CD4-positive, alpha-beta T cell (primary cell): ENCODE measurements around the gene CFAP410. TPM values are rescaled to one million over a fixed set of nuclear protein-coding genes. Genes with fewer than 3 reads are reported as not detected.
A peak's percentile ranks its signal among the peaks of the same experiment; 100 is the strongest.
"Not testable (repeated sequence)": the region's sequence is repeated elsewhere in the genome, so short reads cannot be mapped to it uniquely, and the experiment has no call there.

Source experiments
- ATAC-seq: fragments of 200-7000 bp; cut with Tn5 transposase; one replicate; pipeline ENCODE4 v1.10.0; 2022; ENCODE audit warnings: mild to moderate bottlenecking; ENCODE audit not compliant: poor library complexity
- CTCF ChIA-PET: fragments of 350-600 bp; sonication (Branson Sonifier 250); formaldehyde crosslinking; loops from one replicate; lab custom pipeline; 2021; ENCODE audit warnings: antibody characterized with exemption, inconsistent platforms; lab: Charles Lee
- POLR2A ChIA-PET: fragments of 350-600 bp; sonication (Branson Sonifier 250); formaldehyde crosslinking; loops from one replicate; lab custom pipeline; 2021; ENCODE audit warnings: antibody characterized with exemption, inconsistent platforms; lab: Charles Lee
- DNase-seq, 14 experiments: peaks; one replicate each; pipeline ENCODE4 v3.0.0-alpha.2; 2013 to 2020; ENCODE audit warnings: mixed read lengths in 2 of 14
- H3K27ac ChIP-seq, 2 donors: one replicate each; pipeline versions ENCODE4 v1.5.1 to v1.7.0; 2013; ENCODE audit warnings: low read length in 2 of 2, low read depth in 1 of 2, mild to moderate bottlenecking in 1 of 2
- H3K27me3 ChIP-seq, 2 experiments: 1 replicate in 1 of 2; 2 replicates in 1 of 2; pipeline versions ENCODE4 v1.6.1 to v1.7.0; 2013; ENCODE audit warnings: low read length in 2 of 2, control low read depth in 1 of 2, mild to moderate bottlenecking in 1 of 2, moderate library complexity in 1 of 2; ENCODE audit not compliant: insufficient read depth in 2 of 2, control insufficient read depth in 1 of 2
- H3K36me3 ChIP-seq: one replicate; pipeline ENCODE4 v1.6.1; 2013; ENCODE audit warnings: low read length, control low read depth; ENCODE audit not compliant: insufficient read depth
- H3K4me1 ChIP-seq: one replicate; pipeline ENCODE4 v1.6.1; 2013; ENCODE audit warnings: low read length, control low read depth; ENCODE audit not compliant: insufficient read depth
- H3K4me3 ChIP-seq: one replicate; pipeline ENCODE4 v1.5.1; 2013; ENCODE audit warnings: mild to moderate bottlenecking, low read length, moderate library complexity
- H3K9me3 ChIP-seq, 2 experiments: 1 replicate in 1 of 2; 2 replicates in 1 of 2; pipeline versions ENCODE4 v1.6.1 to v1.7.0; 2013; ENCODE audit warnings: low read length in 2 of 2, mild to moderate bottlenecking in 2 of 2, control low read depth in 1 of 2, moderate library complexity in 1 of 2; ENCODE audit not compliant: control insufficient read depth in 1 of 2, insufficient read depth in 1 of 2
- H3K27ac Mint-ChIP-seq: one replicate; pipeline ENCODE4 v1.8.0; 2020; ENCODE audit warnings: mixed read lengths
- H3K27me3 Mint-ChIP-seq: one replicate; pipeline ENCODE4 v1.8.0; 2021; ENCODE audit warnings: mixed read lengths
- H3K36me3 Mint-ChIP-seq: one replicate; pipeline ENCODE4 v1.8.0; 2021; ENCODE audit warnings: low read depth, mixed read lengths
- H3K4me1 Mint-ChIP-seq: one replicate; pipeline ENCODE4 v1.8.0; 2021; ENCODE audit warnings: low read depth, mixed read lengths
- H3K4me3 Mint-ChIP-seq: one replicate; pipeline ENCODE4 v1.8.0; 2020; ENCODE audit warnings: mild to moderate bottlenecking, mixed read lengths
- H3K9me3 Mint-ChIP-seq: one replicate; pipeline ENCODE4 v1.8.0; 2020; ENCODE audit warnings: mixed read lengths
- intact Hi-C, 2 experiments: fragments of 100-400 bp; cut with DNase I in 1 of 2; cut with micrococcal nuclease in 1 of 2; formaldehyde crosslinking; loops; one replicate each; pipeline versions ENCODE4 v1.15.1 to v1.9.0; 2023 to 2025; cut with DNase I, micrococcal nuclease
- total RNA-seq, 174 experiments: library from RNA in 2 of 174; stranded (reverse) in 2 of 174; gene quantifications; one replicate each; pipeline ENCODE4 v1.2.3 and lab custom pipeline; 2021 to 2026
- TF ChIP-seq, protein P1 (sequence below): fragments of 200-600 bp; IDR thresholded peaks from one replicate; pipeline ENCODE4 v1.8.0; 2022; ENCODE audit warnings: antibody characterized with exemption, mild to moderate bottlenecking

CFAP410 gene
- total RNA-seq, 2 experiments from 2014 or later, result 50.1 to 51.6 TPM

DNA sequence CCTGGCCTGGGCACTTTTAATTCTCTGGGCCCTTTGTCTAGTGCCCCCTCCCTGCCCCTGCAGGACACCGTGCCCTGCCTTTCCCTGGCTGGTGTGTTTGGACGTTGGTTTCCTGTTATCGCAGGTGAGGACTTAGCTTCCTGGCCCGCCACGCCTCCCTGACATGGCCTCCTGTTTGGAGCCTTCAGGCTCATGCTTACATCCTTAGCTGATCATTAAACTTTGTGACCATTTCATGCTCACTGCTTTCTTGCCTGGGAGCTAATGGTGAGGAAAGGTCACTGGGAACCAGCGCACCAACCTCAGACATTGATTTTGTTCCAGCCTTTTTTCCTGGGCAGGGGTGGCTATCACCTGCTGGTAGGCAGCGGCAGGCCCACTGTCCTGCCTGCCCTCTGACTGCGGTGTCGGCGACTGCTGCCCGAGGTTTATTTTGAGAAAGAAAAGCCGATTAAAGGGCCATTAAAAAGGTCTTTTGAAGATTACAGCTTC, 35.7 kb downstream of the CFAP410 start:
- Mint-ChIP-seq H3K9me3 (no peaks in the 10 kb centered on the region), H3K36me3 (peaks cover 19% of the 10 kb centered on the region), H3K27ac (peak overlapping the region; percentile 85), H3K27me3 (no peaks in the 10 kb centered on the region), H3K4me3 (peak overlapping the region; percentile 92), H3K4me1 (peaks cover 38% of the 10 kb centered on the region)
- no peaks in the 10 kb centered on the region for H3K27me3 ChIP-seq
- no peaks in the 10 kb centered on the region for H3K9me3 ChIP-seq
- ATAC-seq (no peak), DNase-seq (peak in 2 of 14 experiments; percentile 29 to 36)
- peak overlapping the region in 1 of 2 donors; percentile 24 for H3K27ac ChIP-seq
- TF ChIP-seq, protein P1, sequence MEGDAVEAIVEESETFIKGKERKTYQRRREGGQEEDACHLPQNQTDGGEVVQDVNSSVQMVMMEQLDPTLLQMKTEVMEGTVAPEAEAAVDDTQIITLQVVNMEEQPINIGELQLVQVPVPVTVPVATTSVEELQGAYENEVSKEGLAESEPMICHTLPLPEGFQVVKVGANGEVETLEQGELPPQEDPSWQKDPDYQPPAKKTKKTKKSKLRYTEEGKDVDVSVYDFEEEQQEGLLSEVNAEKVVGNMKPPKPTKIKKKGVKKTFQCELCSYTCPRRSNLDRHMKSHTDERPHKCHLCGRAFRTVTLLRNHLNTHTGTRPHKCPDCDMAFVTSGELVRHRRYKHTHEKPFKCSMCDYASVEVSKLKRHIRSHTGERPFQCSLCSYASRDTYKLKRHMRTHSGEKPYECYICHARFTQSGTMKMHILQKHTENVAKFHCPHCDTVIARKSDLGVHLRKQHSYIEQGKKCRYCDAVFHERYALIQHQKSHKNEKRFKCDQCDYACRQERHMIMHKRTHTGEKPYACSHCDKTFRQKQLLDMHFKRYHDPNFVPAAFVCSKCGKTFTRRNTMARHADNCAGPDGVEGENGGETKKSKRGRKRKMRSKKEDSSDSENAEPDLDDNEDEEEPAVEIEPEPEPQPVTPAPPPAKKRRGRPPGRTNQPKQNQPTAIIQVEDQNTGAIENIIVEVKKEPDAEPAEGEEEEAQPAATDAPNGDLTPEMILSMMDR, result no peak
- peaks cover 73% of the 10 kb centered on the region for H3K4me1 ChIP-seq
- no peak overlapping the region for H3K4me3 ChIP-seq
- ChIA-PET POLR2A (no interaction called here), CTCF (no interaction called here)
- H3K36me3 ChIP-seq, result peaks cover 35% of the 10 kb centered on the region
- intact Hi-C loops, result loop anchor here in 1 of 2 experiments (5.0 kb wide), 1 partner anchor 49 kb away; the partner anchor contains the start of gene TRPM2

DNA sequence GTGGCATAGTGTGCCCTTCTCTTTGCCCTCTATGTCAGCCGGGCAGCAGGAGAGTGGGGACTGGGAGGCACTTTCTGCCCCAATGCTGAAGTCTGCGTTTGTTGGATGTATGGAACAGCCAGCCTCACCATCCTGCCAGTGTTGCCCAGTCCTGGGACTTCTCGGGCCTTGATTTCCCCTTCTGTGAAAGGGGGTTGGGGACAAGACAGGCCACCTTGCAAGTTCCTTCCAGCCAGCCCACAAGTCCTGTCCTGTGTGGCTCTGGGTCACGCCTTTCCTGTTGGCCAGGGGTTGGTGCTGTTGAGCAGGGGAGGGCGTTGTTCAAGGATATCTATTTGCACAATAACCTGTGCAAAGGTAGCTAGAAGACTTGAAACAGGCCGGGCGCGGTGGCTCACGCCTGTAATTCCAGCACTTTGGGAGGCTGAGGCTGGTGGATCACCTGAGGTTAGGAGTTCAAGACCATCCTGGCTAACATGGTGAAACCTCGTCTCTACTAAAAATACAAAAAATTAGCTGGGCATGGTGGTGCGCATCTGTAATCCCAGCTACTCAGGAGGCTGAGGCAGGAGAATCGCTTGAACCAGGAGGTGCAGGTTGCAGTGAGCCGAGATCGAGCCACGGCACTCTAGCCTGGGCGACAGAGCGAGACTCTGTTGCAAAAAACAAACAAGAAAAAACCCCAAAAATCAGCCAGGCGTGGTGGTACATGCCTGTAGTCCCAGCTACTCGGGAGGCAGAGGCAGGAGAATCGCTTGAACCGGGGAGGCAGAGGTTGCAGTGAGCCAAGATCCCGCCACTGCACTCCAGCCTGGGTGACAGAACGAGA, 36.4 kb downstream of the CFAP410 start:
- H3K9me3 Mint-ChIP-seq, result not testable (repeated sequence)

DNA sequence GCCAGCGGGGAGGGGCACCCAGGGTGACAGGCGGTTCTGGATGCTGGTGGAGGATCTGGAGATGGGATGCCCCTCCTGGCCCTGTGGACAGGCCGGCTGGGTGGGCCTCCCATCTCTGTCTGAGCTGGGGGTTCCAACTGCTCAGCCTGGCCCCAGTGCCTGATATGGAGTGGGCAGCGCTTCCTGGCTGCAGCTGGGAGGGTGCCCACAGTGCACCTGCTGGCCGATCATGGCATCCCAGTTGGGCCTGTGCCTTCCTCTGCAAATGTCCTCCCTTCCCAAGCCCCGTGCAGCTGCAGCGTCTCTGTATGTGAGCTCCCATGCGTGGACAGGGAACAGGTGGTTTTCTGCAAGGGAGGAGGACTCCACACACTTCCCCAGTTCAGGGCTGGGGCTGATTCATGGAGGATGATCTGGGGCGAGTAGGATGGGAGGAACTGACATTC, 37.2 kb downstream of the CFAP410 start:
- ATAC-seq (no peak), DNase-seq (no peak)
- H3K4me1 Mint-ChIP-seq, result peaks cover 52% of the 10 kb centered on the region
- peak overlapping the region; percentile 83 for H3K27ac Mint-ChIP-seq
- peaks cover 21% of the 10 kb centered on the region for H3K36me3 ChIP-seq
- no peaks in the 10 kb centered on the region for H3K27me3 ChIP-seq
- H3K9me3 ChIP-seq, result no peaks in the 10 kb centered on the region
- no peaks in the 10 kb centered on the region for H3K9me3 Mint-ChIP-seq
- no peak overlapping the region for H3K27ac ChIP-seq
- H3K4me3 Mint-ChIP-seq, result peak overlapping the region; percentile 92
- H3K36me3 Mint-ChIP-seq, result peaks cover 6% of the 10 kb centered on the region
- TF ChIP-seq, protein P1, result no peak
- H3K4me1 ChIP-seq, result peaks cover 79% of the 10 kb centered on the region
- POLR2A ChIA-PET, result interaction anchor here (2.0 kb wide), 1 partner anchor 36 kb away, joined by 10 read pairs; the partner anchor contains the start of gene CFAP410
- intact Hi-C loops, result loop anchor here in 1 of 2 experiments (2.0 to 5.0 kb wide), 2 partner anchors 35 to 50 kb away; partner anchors contain the start of gene TRPM2
- H3K4me3 ChIP-seq, result peak overlapping the region; percentile 1
- H3K27me3 Mint-ChIP-seq, result no peaks in the 10 kb centered on the region
- CTCF ChIA-PET, result no interaction called here

More for the DNA sequence above, 36.4 kb downstream of the CFAP410 start:
- H3K27ac Mint-ChIP-seq, result peak overlapping the region; percentile 85
- ATAC-seq, CTCF ChIA-PET, H3K27me3 ChIP-seq, H3K9me3 ChIP-seq, H3K4me3 ChIP-seq, POLR2A ChIA-PET, H3K27me3 Mint-ChIP-seq, H3K27ac ChIP-seq: not testable (repeated sequence)
- peaks cover 45% of the 10 kb centered on the region for H3K4me1 Mint-ChIP-seq
- Histone ChIP-seq H3K4me1 (peaks cover 76% of the 10 kb centered on the region), H3K36me3 (peaks cover 29% of the 10 kb centered on the region)
- peak overlapping the region; percentile 92 for H3K4me3 Mint-ChIP-seq
- intact Hi-C loops, result loop anchor here in 1 of 2 experiments (5.0 kb wide), 1 partner anchor 50 kb away; the partner anchor contains the start of gene TRPM2
- peak in 1 of 14 experiments; percentile 20 for DNase-seq
- peaks cover 13% of the 10 kb centered on the region for H3K36me3 Mint-ChIP-seq
